Mesendoderm (in vitro differentiated cells): Measurements from ENCODE around the gene MAP4.

Experiments used
- DNase-seq: peaks from one replicate; pipeline ENCODE4 v3.0.0; 2013
- H2AK5ac ChIP-seq: 2 replicates; pipeline ENCODE4 v1.6.1; 2013; ENCODE audit warnings: low read length, inconsistent platforms
- H2BK120ac ChIP-seq: 2 replicates; pipeline ENCODE4 v1.6.1; 2013; ENCODE audit warnings: low read depth, mild to moderate bottlenecking, low read length, moderate library complexity, mixed read lengths
- H2BK15ac ChIP-seq: replicated peaks from 2 replicates; pipeline ENCODE4 v1.6.1; 2013; ENCODE audit warnings: low read depth, mild to moderate bottlenecking, moderate library complexity
- H2BK5ac ChIP-seq: 2 replicates; pipeline ENCODE4 v1.6.1; 2013; ENCODE audit warnings: low read length, inconsistent platforms
- H3K18ac ChIP-seq: 2 replicates; pipeline ENCODE4 v1.6.1; 2013; ENCODE audit warnings: mild to moderate bottlenecking, low read length, mixed read lengths
- H3K23ac ChIP-seq: one replicate; pipeline ENCODE4 v1.6.1; 2013; ENCODE audit warnings: low read length
- H3K27ac ChIP-seq: 2 replicates; pipeline ENCODE4 v1.5.1; 2013; ENCODE audit warnings: low read depth, mild to moderate bottlenecking, inconsistent platforms, low read length, moderate library complexity
- H3K27me3 ChIP-seq: 2 replicates; pipeline ENCODE4 v1.6.1; 2013; ENCODE audit warnings: low read length, control low read depth, mild to moderate bottlenecking, inconsistent platforms; ENCODE audit not compliant: insufficient read depth, poor library complexity
- H3K36me3 ChIP-seq: 2 replicates; pipeline ENCODE4 v1.6.1; 2013; ENCODE audit warnings: low read length, inconsistent platforms; ENCODE audit not compliant: control insufficient read depth, insufficient read depth
- H3K4ac ChIP-seq: one replicate; pipeline ENCODE4 v1.6.1; 2013; ENCODE audit warnings: low read depth, mild to moderate bottlenecking, low read length, moderate library complexity
- H3K4me1 ChIP-seq: 2 replicates; pipeline ENCODE4 v1.6.1; 2013; ENCODE audit warnings: low read depth, low read length, inconsistent platforms; ENCODE audit not compliant: control insufficient read depth
- H3K4me2 ChIP-seq: 2 replicates; pipeline ENCODE4 v1.6.1; 2013; ENCODE audit warnings: low read length
- H3K4me3 ChIP-seq: 2 replicates; pipeline ENCODE4 v1.5.1; 2013; ENCODE audit warnings: mild to moderate bottlenecking, low read length
- H3K56ac ChIP-seq: one replicate; pipeline ENCODE4 v1.6.1; 2013; ENCODE audit warnings: low read length
- H3K79me1 ChIP-seq: 2 replicates; pipeline ENCODE4 v1.6.1; 2013; ENCODE audit warnings: low read length, inconsistent platforms
- H3K79me2 ChIP-seq: 2 replicates; pipeline ENCODE4 v1.6.1; 2013; ENCODE audit warnings: mild to moderate bottlenecking, low read length; ENCODE audit not compliant: control insufficient read depth, insufficient read depth
- H3K9ac ChIP-seq: 2 replicates; pipeline ENCODE4 v1.6.1; 2013; ENCODE audit warnings: low read length, inconsistent platforms
- H4K5ac ChIP-seq: one replicate; pipeline ENCODE4 v1.6.1; 2013; ENCODE audit warnings: low read length
- H4K8ac ChIP-seq: one replicate; pipeline ENCODE4 v1.6.1; 2013; ENCODE audit warnings: low read depth, mild to moderate bottlenecking, control low read depth, low read length, moderate library complexity
- WGBS: extraction: QIAGEN DNeasy Blood & Tissue Kit; methylation state at CpG from one replicate; pipeline ENCODE4 v1.1.7; 2013; ENCODE audit warnings: low lambda C conversion rate, missing lambda C conversion rate; ENCODE audit not compliant: insufficient coverage; ENCODE audit errors: extremely low coverage; 5-methylcytosine and 5-hydroxymethylcytosine counted together

MAP4 gene

DNA sequence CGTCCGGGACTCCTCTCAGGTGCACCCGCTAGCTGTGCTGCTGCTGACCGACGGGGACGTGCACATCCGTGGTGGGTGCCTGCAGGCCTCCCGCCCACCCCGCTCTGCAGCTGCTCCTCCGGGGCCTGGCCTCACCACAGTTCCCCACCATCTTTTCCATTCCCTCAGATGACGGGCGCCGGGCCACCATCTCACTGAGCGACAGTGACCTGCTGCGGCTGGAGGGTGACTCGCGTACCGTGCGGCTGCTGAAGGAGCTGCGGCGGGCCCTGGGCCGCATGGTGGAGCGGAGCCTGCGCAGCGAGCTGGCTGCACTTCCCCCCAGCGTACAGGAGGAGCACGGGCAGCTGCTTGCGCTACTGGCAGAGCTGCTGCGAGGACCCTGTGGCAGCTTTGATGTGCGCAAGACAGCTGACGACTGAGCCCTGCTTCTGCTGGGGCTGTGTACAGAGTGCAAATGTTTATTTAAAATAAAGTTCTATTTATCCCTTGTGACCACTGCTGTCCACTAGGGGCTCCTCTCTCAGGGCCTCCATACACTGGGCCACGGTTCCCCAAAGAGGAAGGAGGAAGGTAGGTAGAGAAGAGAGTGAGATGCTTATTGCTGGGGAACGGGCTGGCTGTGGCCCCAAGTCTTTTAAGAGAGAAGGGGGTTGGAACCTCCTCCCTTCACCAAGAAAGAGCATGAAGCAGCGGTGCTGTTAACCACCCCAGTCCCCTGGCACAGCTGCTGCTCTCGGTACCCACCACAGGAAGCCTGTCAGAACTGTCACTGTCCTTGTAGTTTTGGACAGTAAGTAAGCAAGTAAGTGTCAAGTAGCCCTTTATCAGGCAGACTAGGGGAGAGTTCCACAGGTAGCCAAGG is 166.3 kb downstream of the MAP4 start:
- Histone ChIP-seq H3K56ac (no peak overlapping the region), H3K23ac (no peak overlapping the region), H4K8ac (no peak overlapping the region), H2AK5ac (no peak overlapping the region), H4K5ac (no peak overlapping the region), H2BK120ac (no peak overlapping the region), H3K4me3 (no peak overlapping the region), H3K4me1 (no peaks in the 10 kb centered on the region), H2BK15ac (no peak overlapping the region), H2BK5ac (no peak overlapping the region), H3K27me3 (no peaks in the 10 kb centered on the region), H3K79me2 (no peaks in the 10 kb centered on the region), H3K36me3 (peaks cover 29% of the 10 kb centered on the region), H3K9ac (no peak overlapping the region), H3K4me2 (no peak overlapping the region), H3K79me1 (no peaks in the 10 kb centered on the region), H3K4ac (no peak overlapping the region), H3K27ac (no peak overlapping the region), H3K18ac (no peak overlapping the region)
- DNase-seq = peak; percentile 35
- no CpG with 5 or more reads among the region's 35 CpGs for WGBS

- no peak overlapping the region for H3K4me2 ChIP-seq
- H3K23ac ChIP-seq = no peak overlapping the region
- no peaks in the 10 kb centered on the region for H3K27me3 ChIP-seq
- H3K27ac ChIP-seq = no peak overlapping the region
- H2BK5ac ChIP-seq = no peak overlapping the region
- no peak overlapping the region for H4K8ac ChIP-seq
- H3K9ac ChIP-seq = no peak overlapping the region
- H2BK15ac ChIP-seq = no peak overlapping the region
- no CpG with 5 or more reads among the region's 14 CpGs for WGBS
- no peaks in the 10 kb centered on the region for H3K79me2 ChIP-seq
- no peak overlapping the region for H4K5ac ChIP-seq
- DNase-seq = no peak
- no peak overlapping the region for H2BK120ac ChIP-seq
- peaks cover 32% of the 10 kb centered on the region for H3K36me3 ChIP-seq
- no peaks in the 10 kb centered on the region for H3K79me1 ChIP-seq
- no peaks in the 10 kb centered on the region for H3K4me1 ChIP-seq
- no peak overlapping the region for H3K4ac ChIP-seq
- no peak overlapping the region for H3K56ac ChIP-seq
- no peak overlapping the region for H2AK5ac ChIP-seq
- H3K4me3 ChIP-seq = no peak overlapping the region
- no peak overlapping the region for H3K18ac ChIP-seq
These were observed 167.0 kb downstream of the MAP4 start for GRCh38 chr3:47849186-47849698.

DNA sequence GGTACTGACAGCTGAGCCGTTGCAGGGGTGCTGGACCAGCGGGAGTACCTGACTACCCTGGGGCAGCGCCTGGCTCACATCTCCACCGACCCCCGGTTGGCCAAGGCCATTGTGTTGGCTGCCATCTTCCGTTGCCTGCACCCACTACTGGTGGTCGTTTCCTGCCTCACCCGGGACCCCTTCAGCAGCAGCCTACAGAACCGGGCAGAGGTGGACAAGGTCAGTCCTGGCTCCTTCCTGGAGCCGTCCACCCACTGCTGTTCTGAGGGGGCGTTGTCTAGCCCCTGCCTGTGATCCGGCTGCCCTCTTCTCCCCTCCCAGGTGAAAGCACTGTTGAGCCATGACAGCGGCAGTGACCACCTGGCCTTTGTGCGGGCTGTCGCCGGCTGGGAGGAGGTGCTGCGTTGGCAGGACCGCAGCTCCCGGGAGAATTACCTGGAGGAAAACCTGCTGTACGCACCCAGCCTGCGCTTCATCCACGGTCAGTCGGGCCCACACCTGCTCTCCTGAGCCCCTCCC is 167.6 kb downstream of the MAP4 start:
- no CpG with 5 or more reads among the region's 23 CpGs for WGBS
- H3K4me3 ChIP-seq = no peak overlapping the region
- no peaks in the 10 kb centered on the region for H3K4me1 ChIP-seq
- H3K23ac ChIP-seq = no peak overlapping the region
- H3K79me1 ChIP-seq = no peaks in the 10 kb centered on the region
- H3K79me2 ChIP-seq = no peaks in the 10 kb centered on the region
- no peak for DNase-seq
- H3K36me3 ChIP-seq = peaks cover 33% of the 10 kb centered on the region
- no peak overlapping the region for H4K5ac ChIP-seq
- no peak overlapping the region for H2BK120ac ChIP-seq
- H4K8ac ChIP-seq = no peak overlapping the region
- H3K9ac ChIP-seq = no peak overlapping the region
- H3K4me2 ChIP-seq = no peak overlapping the region
- H2BK15ac ChIP-seq = no peak overlapping the region
- no peaks in the 10 kb centered on the region for H3K27me3 ChIP-seq
- no peak overlapping the region for H3K18ac ChIP-seq
- H3K27ac ChIP-seq = no peak overlapping the region
- no peak overlapping the region for H2AK5ac ChIP-seq
- H2BK5ac ChIP-seq = no peak overlapping the region
- no peak overlapping the region for H3K4ac ChIP-seq
- H3K56ac ChIP-seq = no peak overlapping the region

DNA sequence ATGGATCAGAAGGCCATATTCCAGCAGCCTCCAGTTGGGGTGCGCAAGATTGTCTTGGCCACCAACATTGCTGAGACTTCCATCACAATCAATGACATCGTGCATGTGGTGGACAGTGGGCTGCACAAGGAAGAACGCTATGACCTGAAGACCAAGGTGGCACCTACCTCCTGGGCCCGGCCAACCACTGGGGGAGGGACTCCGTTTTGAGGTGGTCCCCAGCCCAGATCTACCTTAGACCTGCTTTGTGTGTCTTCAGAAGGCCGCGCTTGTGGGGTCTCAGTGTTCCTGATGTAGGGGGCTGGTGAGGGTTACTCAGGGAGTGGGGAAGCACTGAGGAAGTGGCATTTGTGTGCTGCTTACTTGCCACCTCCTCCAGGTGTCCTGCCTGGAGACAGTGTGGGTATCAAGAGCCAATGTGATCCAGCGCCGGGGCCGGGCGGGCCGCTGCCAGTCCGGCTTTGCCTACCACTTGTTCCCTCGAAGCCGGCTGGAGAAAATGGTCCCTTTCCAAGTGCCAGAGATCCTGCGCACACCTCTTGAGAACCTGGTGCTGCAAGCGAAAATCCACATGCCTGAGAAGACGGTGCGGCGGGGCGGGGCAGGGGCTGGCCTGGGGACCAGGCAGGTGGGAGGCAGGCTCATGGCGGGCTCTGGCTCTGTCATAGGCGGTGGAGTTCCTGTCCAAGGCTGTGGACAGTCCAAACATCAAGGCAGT is 168.3 kb downstream of the MAP4 start:
- Histone ChIP-seq H3K4me3 (no peak overlapping the region), H2BK120ac (no peak overlapping the region), H3K27me3 (no peaks in the 10 kb centered on the region), H3K4me1 (no peaks in the 10 kb centered on the region), H3K23ac (no peak overlapping the region), H3K9ac (no peak overlapping the region), H2AK5ac (no peak overlapping the region), H3K36me3 (peaks cover 38% of the 10 kb centered on the region), H2BK15ac (no peak overlapping the region), H3K4me2 (no peak overlapping the region), H3K79me1 (no peaks in the 10 kb centered on the region), H3K56ac (no peak overlapping the region), H3K18ac (no peak overlapping the region), H4K5ac (no peak overlapping the region), H3K27ac (no peak overlapping the region), H2BK5ac (no peak overlapping the region), H3K79me2 (no peaks in the 10 kb centered on the region), H4K8ac (no peak overlapping the region), H3K4ac (no peak overlapping the region)
- no peak for DNase-seq
- no CpG with 5 or more reads among the region's 23 CpGs for WGBS

DNA sequence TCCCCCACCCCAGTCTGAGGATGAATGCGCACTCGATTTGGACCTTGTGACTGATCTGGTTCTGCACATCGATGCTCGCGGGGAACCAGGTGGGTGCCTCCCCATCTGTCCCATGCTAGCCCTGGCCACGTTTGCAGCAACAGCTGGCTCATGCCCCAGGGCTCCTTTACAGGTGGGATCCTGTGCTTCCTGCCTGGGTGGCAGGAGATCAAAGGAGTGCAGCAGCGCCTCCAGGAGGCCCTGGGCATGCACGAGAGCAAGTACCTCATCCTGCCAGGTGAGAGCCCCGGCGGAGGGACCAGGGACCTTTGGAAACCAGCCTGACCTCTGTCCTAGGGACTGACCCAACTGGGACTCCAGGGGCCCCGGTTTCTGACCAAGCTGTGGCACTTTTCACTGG is 169.0 kb downstream of the MAP4 start:
- Histone ChIP-seq H4K8ac (no peak overlapping the region), H3K18ac (no peak overlapping the region), H2BK120ac (no peak overlapping the region), H3K23ac (no peak overlapping the region), H3K4me1 (no peaks in the 10 kb centered on the region), H3K4ac (no peak overlapping the region), H3K4me2 (no peak overlapping the region), H3K4me3 (no peak overlapping the region), H3K27me3 (no peaks in the 10 kb centered on the region), H3K56ac (no peak overlapping the region), H3K27ac (no peak overlapping the region), H3K79me2 (no peaks in the 10 kb centered on the region), H2BK5ac (no peak overlapping the region), H3K36me3 (peaks cover 41% of the 10 kb centered on the region), H2BK15ac (no peak overlapping the region), H3K9ac (no peak overlapping the region), H3K79me1 (no peaks in the 10 kb centered on the region), H4K5ac (no peak overlapping the region), H2AK5ac (no peak overlapping the region)
- no CpG with 5 or more reads among the region's 11 CpGs for WGBS
- peak; percentile 53 for DNase-seq
